NB4 (cell line): Measurements from ENCODE around the gene ABLIM2.

Experiments
- CTCF ChIP-seq: IDR thresholded peaks from one replicate; pipeline ENCODE4 v1.5.1; 2012; ENCODE audit warnings: low read depth, low read length
- POLR2A ChIP-seq: IDR thresholded peaks from 2 replicates; pipeline ENCODE4 v1.6.1; 2011; ENCODE audit warnings: mild to moderate bottlenecking; ENCODE audit not compliant: insufficient read length; ENCODE audit errors: extremely low read depth
- TF ChIP-seq, protein P1 (sequence below): IDR thresholded peaks from 2 replicates; pipeline ENCODE4 v1.6.1; 2011; ENCODE audit warnings: low read depth, low read length

- TF ChIP-seq CTCF (no peak), POLR2A (no peak)
- TF ChIP-seq, protein P1, sequence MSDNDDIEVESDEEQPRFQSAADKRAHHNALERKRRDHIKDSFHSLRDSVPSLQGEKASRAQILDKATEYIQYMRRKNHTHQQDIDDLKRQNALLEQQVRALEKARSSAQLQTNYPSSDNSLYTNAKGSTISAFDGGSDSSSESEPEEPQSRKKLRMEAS: no peak
Observed at GRCh38 chr4:8142556-8142955, 16.1 kb downstream of the ABLIM2 start.
